GM23248 (cell line): ENCODE data around the gene ENTPD5.

Experiments
- EZH2 ChIP-seq: fragments of 200-600 bp; sonication (generic); IDR thresholded peaks from 2 replicates; pipeline ENCODE4 v1.6.1; 2018; ENCODE audit warnings: antibody characterized with exemption, mild to moderate bottlenecking; ENCODE audit not compliant: insufficient read depth, poor library complexity, severe bottlenecking
- EZH2phosphoT487 ChIP-seq: fragments of 200-600 bp; sonication (generic); IDR thresholded peaks from 2 replicates; pipeline ENCODE4 v1.6.1; 2018; ENCODE audit warnings: antibody characterized with exemption, moderate library complexity, mild to moderate bottlenecking, low read depth; ENCODE audit not compliant: insufficient read depth

DNA sequence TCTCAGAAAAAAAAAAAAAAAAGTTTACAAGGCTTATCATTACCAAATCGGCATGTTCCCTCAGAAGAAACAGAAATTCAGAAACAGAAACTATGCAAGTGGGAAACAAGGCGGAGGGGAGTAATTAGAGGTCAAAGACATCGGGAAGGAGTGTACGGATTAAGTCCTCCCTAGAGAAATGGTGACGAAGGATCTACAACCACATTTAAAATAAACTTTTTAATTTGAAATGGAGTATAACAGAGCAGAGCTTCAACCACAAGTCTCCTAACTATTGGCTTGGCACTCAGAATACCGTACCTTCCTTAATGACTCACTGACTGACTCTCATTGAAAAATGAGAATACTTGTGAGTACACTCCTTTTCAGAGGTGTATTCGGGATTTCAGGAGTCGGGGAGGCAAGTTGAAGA is 908 bp downstream of the ENTPD5 start:
- TF ChIP-seq EZH2 (no peak), EZH2phosphoT487 (no peak)
